Measurements from ENCODE around the gene GSTO2. TPM values are rescaled to one million over a fixed set of nuclear protein-coding genes. Genes with fewer than 3 reads are reported as not detected.

Gene GSTO2
- total and polyA plus RNA-seq, 2 of the 13 experiments (the other 11 are each of a cell fraction or from before 2014, with no cell fraction given) = 2.1 to 7.9 TPM

DNA sequence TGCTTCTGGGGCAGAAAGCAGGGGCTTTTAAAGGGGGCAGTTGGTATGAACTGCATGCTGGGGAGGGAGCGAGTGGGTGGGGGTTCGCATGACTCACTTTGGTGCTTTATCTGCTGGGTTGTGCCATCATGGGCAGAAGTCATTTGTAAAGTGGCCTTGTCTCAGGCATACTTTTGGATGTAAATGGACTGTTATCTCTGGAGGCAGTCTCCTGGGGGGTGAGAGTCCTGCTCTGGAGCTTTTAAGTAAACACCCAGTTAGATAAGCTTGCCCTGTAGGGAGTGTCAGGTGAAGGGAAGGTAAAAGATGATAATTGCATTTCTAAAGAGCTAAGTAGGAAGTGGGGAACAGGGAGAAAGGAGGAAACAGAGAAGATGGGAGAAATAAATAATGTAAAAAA, 15.9 kb upstream of the GSTO2 start (continued):
- TF ChIP-seq, protein P1, sequence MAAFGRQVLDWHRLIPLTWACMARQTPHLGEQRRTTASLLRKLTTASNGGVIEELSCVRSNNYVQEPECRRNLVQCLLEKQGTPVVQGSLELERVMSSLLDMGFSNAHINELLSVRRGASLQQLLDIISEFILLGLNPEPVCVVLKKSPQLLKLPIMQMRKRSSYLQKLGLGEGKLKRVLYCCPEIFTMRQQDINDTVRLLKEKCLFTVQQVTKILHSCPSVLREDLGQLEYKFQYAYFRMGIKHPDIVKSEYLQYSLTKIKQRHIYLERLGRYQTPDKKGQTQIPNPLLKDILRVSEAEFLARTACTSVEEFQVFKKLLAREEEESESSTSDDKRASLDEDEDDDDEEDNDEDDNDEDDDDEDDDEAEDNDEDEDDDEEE (CRISPR knock-in tag; IDR thresholded peaks at IDR 0.05) = no peak
- no peak for TF ChIP-seq REXO4 (CRISPR knock-in tag; IDR thresholded peaks at IDR 0.05; ENCODE audit: borderline replicate concordance)
- no peak for TF ChIP-seq REL (CRISPR knock-in tag; conservative IDR thresholded peaks at IDR 0.05)
- no peak for TF ChIP-seq ZNF230 (CRISPR knock-in tag; IDR thresholded peaks at IDR 0.05)
- no peak for TF ChIP-seq IRX3 (CRISPR knock-in tag; IDR thresholded peaks at IDR 0.05; ENCODE audit: borderline replicate concordance, low read depth)
- no peak for TF ChIP-seq SYNCRIP (IDR thresholded peaks at IDR 0.05; ENCODE audit: insufficient read depth, low read depth, low read length)
- TF ChIP-seq ZNF350 (CRISPR knock-in tag; IDR thresholded peaks at IDR 0.05; ENCODE audit: borderline replicate concordance, low read depth) = no peak
- TF ChIP-seq JDP2 (CRISPR knock-in tag; IDR thresholded peaks at IDR 0.05; ENCODE audit: borderline replicate concordance) = no peak
- TF ChIP-seq, protein P2, sequence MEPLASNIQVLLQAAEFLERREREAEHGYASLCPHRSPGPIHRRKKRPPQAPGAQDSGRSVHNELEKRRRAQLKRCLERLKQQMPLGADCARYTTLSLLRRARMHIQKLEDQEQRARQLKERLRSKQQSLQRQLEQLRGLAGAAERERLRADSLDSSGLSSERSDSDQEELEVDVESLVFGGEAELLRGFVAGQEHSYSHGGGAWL (CRISPR knock-in tag; IDR thresholded peaks at IDR 0.05) = no peak
- TF ChIP-seq TEAD3 (CRISPR knock-in tag; optimal IDR thresholded peaks at IDR 0.05; ENCODE audit: borderline replicate concordance) = peak; percentile 84
- TF ChIP-seq, protein P3, sequence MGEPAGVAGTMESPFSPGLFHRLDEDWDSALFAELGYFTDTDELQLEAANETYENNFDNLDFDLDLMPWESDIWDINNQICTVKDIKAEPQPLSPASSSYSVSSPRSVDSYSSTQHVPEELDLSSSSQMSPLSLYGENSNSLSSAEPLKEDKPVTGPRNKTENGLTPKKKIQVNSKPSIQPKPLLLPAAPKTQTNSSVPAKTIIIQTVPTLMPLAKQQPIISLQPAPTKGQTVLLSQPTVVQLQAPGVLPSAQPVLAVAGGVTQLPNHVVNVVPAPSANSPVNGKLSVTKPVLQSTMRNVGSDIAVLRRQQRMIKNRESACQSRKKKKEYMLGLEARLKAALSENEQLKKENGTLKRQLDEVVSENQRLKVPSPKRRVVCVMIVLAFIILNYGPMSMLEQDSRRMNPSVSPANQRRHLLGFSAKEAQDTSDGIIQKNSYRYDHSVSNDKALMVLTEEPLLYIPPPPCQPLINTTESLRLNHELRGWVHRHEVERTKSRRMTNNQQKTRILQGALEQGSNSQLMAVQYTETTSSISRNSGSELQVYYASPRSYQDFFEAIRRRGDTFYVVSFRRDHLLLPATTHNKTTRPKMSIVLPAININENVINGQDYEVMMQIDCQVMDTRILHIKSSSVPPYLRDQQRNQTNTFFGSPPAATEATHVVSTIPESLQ (CRISPR knock-in tag; conservative IDR thresholded peaks at IDR 0.05) = no peak
- TF ChIP-seq ZFP82 (CRISPR knock-in tag; IDR thresholded peaks at IDR 0.05; ENCODE audit: borderline replicate concordance) = no peak
- TF ChIP-seq ZNF552 (CRISPR knock-in tag; IDR thresholded peaks at IDR 0.05; ENCODE audit: borderline replicate concordance) = no peak
- TF ChIP-seq SETDB1 (CRISPR knock-in tag; IDR thresholded peaks at IDR 0.05; ENCODE audit: borderline replicate concordance) = no peak
- 0 out of 2 replicates have a peak, but pooled peaks have one; percentile 29 for TF ChIP-seq MBD4 (IDR thresholded peaks at IDR 0.05; ENCODE audit: borderline replicate concordance, low read length)
- TF ChIP-seq TCF7 (IDR thresholded peaks at IDR 0.05; ENCODE audit: low read depth) = peak; percentile 80
- TF ChIP-seq ZFP62 (CRISPR knock-in tag; IDR thresholded peaks at IDR 0.05) = no peak
- TF ChIP-seq CEBPG (CRISPR knock-in tag; IDR thresholded peaks at IDR 0.05) = peak; percentile 70
- peak; percentile 87; the same call in 1 of the 2 replicates for TF ChIP-seq ZNF136 (CRISPR knock-in tag; IDR thresholded peaks at IDR 0.05; ENCODE audit: low read depth)
- TF ChIP-seq ZBTB8A (CRISPR knock-in tag; IDR thresholded peaks at IDR 0.05; ENCODE audit: borderline replicate concordance, low read depth) = no peak
- peak; percentile 85 for TF ChIP-seq ZMYM4 (CRISPR knock-in tag; IDR thresholded peaks at IDR 0.05)
- TF ChIP-seq ZNF672 (CRISPR knock-in tag; IDR thresholded peaks at IDR 0.05) = no peak
- no peak for TF ChIP-seq IKZF4 (CRISPR knock-in tag; IDR thresholded peaks at IDR 0.05; ENCODE audit: borderline replicate concordance, low read depth, not compliant biosample characterization)
- 0 out of 2 replicates have a peak, but pooled peaks have one; percentile 38 for TF ChIP-seq ZNF160 (CRISPR knock-in tag; IDR thresholded peaks at IDR 0.05)
- no peak for TF ChIP-seq RBFOX2 (IDR thresholded peaks at IDR 0.05; ENCODE audit: low read depth, low read length)
- TF ChIP-seq, protein P4, sequence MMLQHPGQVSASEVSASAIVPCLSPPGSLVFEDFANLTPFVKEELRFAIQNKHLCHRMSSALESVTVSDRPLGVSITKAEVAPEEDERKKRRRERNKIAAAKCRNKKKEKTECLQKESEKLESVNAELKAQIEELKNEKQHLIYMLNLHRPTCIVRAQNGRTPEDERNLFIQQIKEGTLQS (CRISPR knock-in tag; IDR thresholded peaks at IDR 0.05) = peak; percentile 90
- TF ChIP-seq MAFF (IDR thresholded peaks at IDR 0.05; ENCODE audit: low read depth, low read length) = no peak
- no peak for TF ChIP-seq MYC (CRISPR knock-in tag; IDR thresholded peaks at IDR 0.05; ENCODE audit: borderline replicate concordance)

Measured in HepG2 (cell line).